Caco-2 (cell line): Measurements from ENCODE around the gene RAB36. TPM values are rescaled to one million over a fixed set of nuclear protein-coding genes. Genes with fewer than 3 reads are reported as not detected.

ENCODE experiments used
- BruUV-seq: library from RNA; stranded (reverse); fragments of 400-500 nt; replicated peaks from 2 replicates; lab custom pipeline; 2021; lab: Mats Ljungman, UMichigan
- CTCF ChIA-PET: fragments of 300-600 bp; sonication (Branson Sonifier 250); formaldehyde crosslinking; loops from one replicate; lab custom pipeline; 2022; ENCODE audit warnings: antibody characterized with exemption; lab: Charles Lee
- POLR2A ChIA-PET: fragments of 300-600 bp; sonication (Branson Sonifier 250); formaldehyde crosslinking; loops from one replicate; lab custom pipeline; 2022; ENCODE audit warnings: antibody characterized with exemption; lab: Charles Lee
- DNase-seq, 2 experiments: peaks; one replicate each; pipeline versions ENCODE4 v3.0.0 to v3.0.0-alpha.2; 2020 to 2022
- H3K27me3 ChIP-seq: replicated peaks from 2 replicates; pipeline ENCODE4 v1.6.0; 2011; ENCODE audit warnings: low read length; ENCODE audit not compliant: control insufficient read depth, insufficient read depth
- H3K36me3 ChIP-seq: 2 replicates; pipeline ENCODE4 v1.5.1; 2011; ENCODE audit warnings: low read length; ENCODE audit not compliant: control insufficient read depth, insufficient read depth
- H3K4me1 ChIP-seq: fragments of 250-450 bp; sonication (Bioruptor Pico); 2 replicates; pipeline ENCODE4 v1.5.1; 2020; ENCODE audit warnings: mild to moderate bottlenecking
- H3K4me3 ChIP-seq: 2 replicates; pipeline ENCODE4 v1.5.1; 2011; ENCODE audit warnings: low read depth, mild to moderate bottlenecking, control low read depth, low read length
- H3K9me3 ChIP-seq: fragments of 250-450 bp; sonication (Bioruptor Pico); 2 replicates; pipeline ENCODE4 v1.5.1; 2020; ENCODE audit warnings: mild to moderate bottlenecking, moderate library complexity
- H3K27ac Mint-ChIP-seq: one replicate; pipeline ENCODE4 v1.8.0; 2022; ENCODE audit warnings: mixed read lengths; ENCODE audit not compliant: unreplicated experiment
- H3K27me3 Mint-ChIP-seq: one replicate; pipeline ENCODE4 v1.8.0; 2022; ENCODE audit warnings: mixed read lengths; ENCODE audit not compliant: insufficient read depth, unreplicated experiment
- H3K36me3 Mint-ChIP-seq: one replicate; pipeline ENCODE4 v1.8.0; 2022; ENCODE audit warnings: mild to moderate bottlenecking, mixed read lengths; ENCODE audit not compliant: insufficient read depth, unreplicated experiment
- H3K4me1 Mint-ChIP-seq: one replicate; pipeline ENCODE4 v1.8.0; 2022; ENCODE audit warnings: low read depth, mixed read lengths; ENCODE audit not compliant: unreplicated experiment
- H3K4me3 Mint-ChIP-seq: one replicate; pipeline ENCODE4 v1.8.0; 2022; ENCODE audit warnings: mild to moderate bottlenecking, moderate library complexity, mixed read lengths; ENCODE audit not compliant: unreplicated experiment
- H3K9me3 Mint-ChIP-seq: one replicate; pipeline ENCODE4 v1.8.0; 2022; ENCODE audit warnings: mixed read lengths; ENCODE audit not compliant: unreplicated experiment
- intact Hi-C: fragments of 100-400 bp; cut with micrococcal nuclease; formaldehyde crosslinking; loops from one replicate; pipeline ENCODE4 v1.10.0; 2022; ENCODE audit not compliant: unreplicated experiment
- total RNA-seq: library from RNA; stranded (reverse); gene quantifications from 2 replicates; pipeline ENCODE4 v1.2.3, GENCODE V29; 2022
- TF ChIP-seq, protein P1 (sequence below), 2 experiments: fragments of 200-600 bp in 1 of 2; IDR thresholded peaks; 1 replicate in 1 of 2; 2 replicates in 1 of 2; pipeline versions ENCODE4 v1.5.1 to v1.8.0; 2011 to 2022; ENCODE audit warnings: antibody characterized with exemption in 1 of 2, control low read depth in 1 of 2, inconsistent platforms in 1 of 2, low read depth in 1 of 2, low read length in 1 of 2, mild to moderate bottlenecking in 1 of 2, moderate library complexity in 1 of 2; ENCODE audit not compliant: insufficient read depth in 1 of 2, severe bottlenecking in 1 of 2, unreplicated experiment in 1 of 2

Gene RAB36
- total RNA-seq, 1 experiment from 2014 or later: 0.52 TPM

DNA sequence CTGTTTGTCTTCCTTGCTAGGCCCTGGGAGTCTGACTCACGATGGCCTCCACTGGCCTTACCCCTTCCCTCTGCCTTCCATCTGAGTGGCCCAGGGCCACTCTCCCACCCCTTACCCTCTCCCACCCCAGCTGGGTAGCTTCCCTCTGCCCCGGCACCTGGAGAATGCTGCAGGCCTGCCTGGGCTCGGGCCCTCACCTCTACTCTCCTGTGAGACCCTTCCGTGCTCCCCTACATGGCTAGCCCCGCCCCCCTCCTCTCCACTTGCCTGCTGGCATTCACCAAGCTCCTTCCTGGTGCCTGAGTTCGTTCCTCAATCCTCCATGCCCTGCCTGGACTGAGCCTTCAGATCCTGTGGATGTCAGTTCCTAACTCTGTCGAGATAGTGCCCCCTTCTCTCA lies 8.7 kb downstream of the RAB36 start:
- peaks cover 6% of the 10 kb centered on the region for H3K36me3 Mint-ChIP-seq
- CTCF ChIA-PET: interaction anchor here (0.6 to 1.7 kb wide), 2 partner anchors 14 to 128 kb away, joined by 3 to 4 read pairs; no protein-coding TSS in a partner anchor
- BruUV-seq: no TSS peak

DNA sequence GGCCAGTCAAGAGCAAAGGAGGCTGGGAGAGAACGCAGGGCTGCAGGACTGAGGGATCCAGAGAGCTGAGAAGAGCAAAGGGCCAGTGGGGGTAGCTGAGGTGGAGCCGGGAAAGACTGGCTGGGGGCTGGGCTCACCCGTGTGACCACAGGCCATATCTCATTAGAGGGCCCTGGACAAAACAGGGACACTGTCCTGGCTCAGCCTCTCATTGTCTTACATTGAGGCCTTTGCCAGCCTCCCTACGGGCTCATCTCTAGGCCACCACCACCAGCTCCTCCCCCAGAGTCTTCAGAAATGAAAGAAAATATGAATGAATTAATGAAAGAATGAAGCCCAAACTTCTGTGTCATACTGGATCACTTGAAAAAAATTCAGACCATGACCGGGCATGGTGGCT lies 9.2 kb downstream of the RAB36 start:
- Mint-ChIP-seq H3K27ac (no peak overlapping the region), H3K4me1 (peaks cover 19% of the 10 kb centered on the region), H3K27me3 (no peaks in the 10 kb centered on the region), H3K9me3 (no peaks in the 10 kb centered on the region), H3K4me3 (no peak overlapping the region), H3K36me3 (peaks cover 6% of the 10 kb centered on the region)
- H3K4me3 ChIP-seq: no peak overlapping the region
- BruUV-seq: no TSS peak
- intact Hi-C loops: no loop called here
- H3K9me3 ChIP-seq: no peaks in the 10 kb centered on the region
- POLR2A ChIA-PET: no interaction called here
- DNase-seq: no peak
- TF ChIP-seq, protein P1, sequence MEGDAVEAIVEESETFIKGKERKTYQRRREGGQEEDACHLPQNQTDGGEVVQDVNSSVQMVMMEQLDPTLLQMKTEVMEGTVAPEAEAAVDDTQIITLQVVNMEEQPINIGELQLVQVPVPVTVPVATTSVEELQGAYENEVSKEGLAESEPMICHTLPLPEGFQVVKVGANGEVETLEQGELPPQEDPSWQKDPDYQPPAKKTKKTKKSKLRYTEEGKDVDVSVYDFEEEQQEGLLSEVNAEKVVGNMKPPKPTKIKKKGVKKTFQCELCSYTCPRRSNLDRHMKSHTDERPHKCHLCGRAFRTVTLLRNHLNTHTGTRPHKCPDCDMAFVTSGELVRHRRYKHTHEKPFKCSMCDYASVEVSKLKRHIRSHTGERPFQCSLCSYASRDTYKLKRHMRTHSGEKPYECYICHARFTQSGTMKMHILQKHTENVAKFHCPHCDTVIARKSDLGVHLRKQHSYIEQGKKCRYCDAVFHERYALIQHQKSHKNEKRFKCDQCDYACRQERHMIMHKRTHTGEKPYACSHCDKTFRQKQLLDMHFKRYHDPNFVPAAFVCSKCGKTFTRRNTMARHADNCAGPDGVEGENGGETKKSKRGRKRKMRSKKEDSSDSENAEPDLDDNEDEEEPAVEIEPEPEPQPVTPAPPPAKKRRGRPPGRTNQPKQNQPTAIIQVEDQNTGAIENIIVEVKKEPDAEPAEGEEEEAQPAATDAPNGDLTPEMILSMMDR (IDR thresholded peaks at IDR 0.05; ENCODE audit: insufficient read depth in 1 of 2, low read depth in 1 of 2, low read length in 1 of 2, severe bottlenecking in 1 of 2, unreplicated experiment in 1 of 2): no peak
- H3K4me1 ChIP-seq: peaks cover 41% of the 10 kb centered on the region
- CTCF ChIA-PET: interaction anchor here (0.6 kb wide), 1 partner anchor 13 kb away, joined by 3 read pairs; no protein-coding TSS in a partner anchor
- no peaks in the 10 kb centered on the region for H3K27me3 ChIP-seq
- H3K36me3 ChIP-seq: no peaks in the 10 kb centered on the region

More for the DNA sequence above, 8.7 kb downstream of the RAB36 start:
- Mint-ChIP-seq H3K27ac (no peak overlapping the region), H3K27me3 (no peaks in the 10 kb centered on the region), H3K4me3 (no peak overlapping the region), H3K9me3 (no peaks in the 10 kb centered on the region), H3K4me1 (peaks cover 20% of the 10 kb centered on the region)
- no peak for DNase-seq
- Histone ChIP-seq H3K9me3 (no peaks in the 10 kb centered on the region), H3K4me1 (peaks cover 41% of the 10 kb centered on the region), H3K36me3 (no peaks in the 10 kb centered on the region), H3K27me3 (no peaks in the 10 kb centered on the region), H3K4me3 (no peak overlapping the region)
- TF ChIP-seq, protein P1 (IDR thresholded peaks at IDR 0.05; ENCODE audit: insufficient read depth in 1 of 2, low read depth in 1 of 2, low read length in 1 of 2, severe bottlenecking in 1 of 2, unreplicated experiment in 1 of 2): no peak
- intact Hi-C loops: no loop called here
- POLR2A ChIA-PET: no interaction called here

DNA sequence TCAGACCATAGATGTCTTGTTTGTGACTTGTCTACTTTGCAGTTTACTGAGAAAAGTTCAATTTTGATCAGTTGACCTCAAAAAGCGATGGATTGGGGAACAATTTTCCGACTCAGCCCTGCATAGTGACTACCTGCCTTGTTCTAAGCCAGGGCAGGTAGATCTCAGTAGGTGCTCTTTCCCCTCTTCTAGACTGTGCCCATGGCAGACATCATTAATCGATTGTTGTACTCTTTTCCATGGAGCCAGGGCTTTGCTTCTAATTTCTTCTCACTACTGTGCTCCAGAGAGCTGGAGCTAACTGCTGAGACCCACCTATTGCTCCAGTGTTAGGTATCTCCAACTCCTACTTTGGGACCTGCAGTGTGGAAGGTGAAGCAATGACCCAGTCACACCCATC lies 9.9 kb downstream of the RAB36 start:
- Mint-ChIP-seq H3K27me3 (no peaks in the 10 kb centered on the region), H3K9me3 (no peaks in the 10 kb centered on the region), H3K4me1 (peaks cover 14% of the 10 kb centered on the region), H3K4me3 (peak overlapping the region; percentile 11), H3K36me3 (peaks cover 6% of the 10 kb centered on the region), H3K27ac (no peak overlapping the region)
- no TSS peak for BruUV-seq
- peaks cover 41% of the 10 kb centered on the region for H3K4me1 ChIP-seq
- intact Hi-C loops: no loop called here
- no peak for DNase-seq
- POLR2A ChIA-PET: no interaction called here
- no peaks in the 10 kb centered on the region for H3K36me3 ChIP-seq
- CTCF ChIA-PET: no interaction called here
- H3K27me3 ChIP-seq: no peaks in the 10 kb centered on the region
- TF ChIP-seq, protein P1 (IDR thresholded peaks at IDR 0.05; ENCODE audit: insufficient read depth in 1 of 2, low read depth in 1 of 2, low read length in 1 of 2, severe bottlenecking in 1 of 2, unreplicated experiment in 1 of 2): no peak
- no peaks in the 10 kb centered on the region for H3K9me3 ChIP-seq
- H3K4me3 ChIP-seq: no peak overlapping the region
